Caco-2 (cell line): ENCODE results near the gene DCAF5. TPM values are rescaled to one million over a fixed set of nuclear protein-coding genes. Genes with fewer than 3 reads are reported as not detected.

Source experiments
- Bru-seq: library from RNA; stranded (reverse); fragments of 400-500 nt; gene quantifications from one replicate; lab custom pipeline; 2021; lab: Mats Ljungman, UMichigan
- BruChase-seq, 2 experiments: library from RNA; stranded (reverse); fragments of 400-500 nt; gene quantifications; one replicate each; lab custom pipeline; 2021; lab: Mats Ljungman, UMichigan
- BruUV-seq: library from RNA; stranded (reverse); fragments of 400-500 nt; replicated peaks from 2 replicates; lab custom pipeline; 2021; lab: Mats Ljungman, UMichigan
- CTCF ChIA-PET: fragments of 300-600 bp; sonication (Branson Sonifier 250); formaldehyde crosslinking; loops from one replicate; lab custom pipeline; 2022; ENCODE audit warnings: antibody characterized with exemption; lab: Charles Lee
- POLR2A ChIA-PET: fragments of 300-600 bp; sonication (Branson Sonifier 250); formaldehyde crosslinking; loops from one replicate; lab custom pipeline; 2022; ENCODE audit warnings: antibody characterized with exemption; lab: Charles Lee
- DNase-seq, 2 experiments: peaks; one replicate each; pipeline versions ENCODE4 v3.0.0 to v3.0.0-alpha.2; 2020 to 2022
- H3K27me3 ChIP-seq: replicated peaks from 2 replicates; pipeline ENCODE4 v1.6.0; 2011; ENCODE audit warnings: low read length; ENCODE audit not compliant: control insufficient read depth, insufficient read depth
- H3K36me3 ChIP-seq: 2 replicates; pipeline ENCODE4 v1.5.1; 2011; ENCODE audit warnings: low read length; ENCODE audit not compliant: control insufficient read depth, insufficient read depth
- H3K4me1 ChIP-seq: fragments of 250-450 bp; sonication (Bioruptor Pico); 2 replicates; pipeline ENCODE4 v1.5.1; 2020; ENCODE audit warnings: mild to moderate bottlenecking
- H3K4me3 ChIP-seq: 2 replicates; pipeline ENCODE4 v1.5.1; 2011; ENCODE audit warnings: low read depth, mild to moderate bottlenecking, control low read depth, low read length
- H3K9me3 ChIP-seq: fragments of 250-450 bp; sonication (Bioruptor Pico); 2 replicates; pipeline ENCODE4 v1.5.1; 2020; ENCODE audit warnings: mild to moderate bottlenecking, moderate library complexity
- H3K27ac Mint-ChIP-seq: one replicate; pipeline ENCODE4 v1.8.0; 2022; ENCODE audit warnings: mixed read lengths; ENCODE audit not compliant: unreplicated experiment
- H3K27me3 Mint-ChIP-seq: one replicate; pipeline ENCODE4 v1.8.0; 2022; ENCODE audit warnings: mixed read lengths; ENCODE audit not compliant: insufficient read depth, unreplicated experiment
- H3K36me3 Mint-ChIP-seq: one replicate; pipeline ENCODE4 v1.8.0; 2022; ENCODE audit warnings: mild to moderate bottlenecking, mixed read lengths; ENCODE audit not compliant: insufficient read depth, unreplicated experiment
- H3K4me1 Mint-ChIP-seq: one replicate; pipeline ENCODE4 v1.8.0; 2022; ENCODE audit warnings: low read depth, mixed read lengths; ENCODE audit not compliant: unreplicated experiment
- H3K4me3 Mint-ChIP-seq: one replicate; pipeline ENCODE4 v1.8.0; 2022; ENCODE audit warnings: mild to moderate bottlenecking, moderate library complexity, mixed read lengths; ENCODE audit not compliant: unreplicated experiment
- H3K9me3 Mint-ChIP-seq: one replicate; pipeline ENCODE4 v1.8.0; 2022; ENCODE audit warnings: mixed read lengths; ENCODE audit not compliant: unreplicated experiment
- intact Hi-C: fragments of 100-400 bp; cut with micrococcal nuclease; formaldehyde crosslinking; loops from one replicate; pipeline ENCODE4 v1.10.0; 2022; ENCODE audit not compliant: unreplicated experiment
- long read RNA-seq: library from polyadenylated mRNA; stranded (forward); transcript quantifications from one replicate; pipeline ENCODE4 v2.0.0, GENCODE V29; 2022
- total RNA-seq: library from RNA; stranded (reverse); gene quantifications from 2 replicates; pipeline ENCODE4 v1.2.3, GENCODE V29; 2022
- TF ChIP-seq, protein P1 (sequence below), 2 experiments: fragments of 200-600 bp in 1 of 2; IDR thresholded peaks; 1 replicate in 1 of 2; 2 replicates in 1 of 2; pipeline versions ENCODE4 v1.5.1 to v1.8.0; 2011 to 2022; ENCODE audit warnings: antibody characterized with exemption in 1 of 2, control low read depth in 1 of 2, inconsistent platforms in 1 of 2, low read depth in 1 of 2, low read length in 1 of 2, mild to moderate bottlenecking in 1 of 2, moderate library complexity in 1 of 2; ENCODE audit not compliant: insufficient read depth in 1 of 2, severe bottlenecking in 1 of 2, unreplicated experiment in 1 of 2

The DCAF5 gene, protein sequence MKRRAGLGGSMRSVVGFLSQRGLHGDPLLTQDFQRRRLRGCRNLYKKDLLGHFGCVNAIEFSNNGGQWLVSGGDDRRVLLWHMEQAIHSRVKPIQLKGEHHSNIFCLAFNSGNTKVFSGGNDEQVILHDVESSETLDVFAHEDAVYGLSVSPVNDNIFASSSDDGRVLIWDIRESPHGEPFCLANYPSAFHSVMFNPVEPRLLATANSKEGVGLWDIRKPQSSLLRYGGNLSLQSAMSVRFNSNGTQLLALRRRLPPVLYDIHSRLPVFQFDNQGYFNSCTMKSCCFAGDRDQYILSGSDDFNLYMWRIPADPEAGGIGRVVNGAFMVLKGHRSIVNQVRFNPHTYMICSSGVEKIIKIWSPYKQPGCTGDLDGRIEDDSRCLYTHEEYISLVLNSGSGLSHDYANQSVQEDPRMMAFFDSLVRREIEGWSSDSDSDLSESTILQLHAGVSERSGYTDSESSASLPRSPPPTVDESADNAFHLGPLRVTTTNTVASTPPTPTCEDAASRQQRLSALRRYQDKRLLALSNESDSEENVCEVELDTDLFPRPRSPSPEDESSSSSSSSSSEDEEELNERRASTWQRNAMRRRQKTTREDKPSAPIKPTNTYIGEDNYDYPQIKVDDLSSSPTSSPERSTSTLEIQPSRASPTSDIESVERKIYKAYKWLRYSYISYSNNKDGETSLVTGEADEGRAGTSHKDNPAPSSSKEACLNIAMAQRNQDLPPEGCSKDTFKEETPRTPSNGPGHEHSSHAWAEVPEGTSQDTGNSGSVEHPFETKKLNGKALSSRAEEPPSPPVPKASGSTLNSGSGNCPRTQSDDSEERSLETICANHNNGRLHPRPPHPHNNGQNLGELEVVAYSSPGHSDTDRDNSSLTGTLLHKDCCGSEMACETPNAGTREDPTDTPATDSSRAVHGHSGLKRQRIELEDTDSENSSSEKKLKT
- total RNA-seq (34.8 and 36.8 TPM in 2 replicates), Bru-seq, nascent RNA (percentile 81 among the genes with signal in this experiment), BruChase-seq, experiment 1, labeled RNA remaining after a 2-hour chase (percentile 76 among the genes with signal in this experiment), BruChase-seq, experiment 2, labeled RNA remaining after a 6-hour chase (percentile 69 among the genes with signal in this experiment)
- long read RNA-seq, full-length matches to known transcripts, result 10 of 33 reads
- long read RNA-seq, partial matches to known transcripts, result 2 of 33 reads
- long read RNA-seq, other reads (novel, unspliced or antisense), result 21 of 33 reads

DNA sequence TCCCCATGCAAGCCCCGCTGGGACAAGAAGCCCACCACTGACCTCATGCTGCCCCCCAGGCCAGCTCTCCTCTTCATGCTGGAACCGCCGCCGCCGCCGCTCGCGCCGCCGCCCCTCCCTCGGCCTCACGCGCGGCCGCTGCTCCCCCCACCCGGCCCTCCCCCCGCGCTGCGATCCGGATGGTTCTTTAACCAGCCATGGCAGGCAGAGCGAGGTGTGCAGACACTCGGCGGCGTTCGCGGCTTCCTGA is at the start of gene DCAF5:
Gene DCAF5, minus strand, starts transcription at position 218 of the 250 bp plus-strand sequence. Its CDS starts 141 bp downstream, at position 77.
- Mint-ChIP-seq H3K36me3 (peaks cover 15% of the 10 kb centered on the region), H3K4me1 (peaks cover 12% of the 10 kb centered on the region), H3K4me3 (peak within 1 kb of the TSS; percentile 89), H3K9me3 (no peaks in the 10 kb centered on the region), H3K27me3 (no peaks in the 10 kb centered on the region), H3K27ac (peak within 1 kb of the TSS; percentile 87)
- CTCF ChIA-PET, result interaction anchor here (0.7 to 1.0 kb wide), 3 partner anchors 23 to 135 kb away, joined by 3 read pairs; no protein-coding TSS in a partner anchor
- peak within 1 kb of the TSS; percentile 87 for H3K4me3 ChIP-seq
- BruUV-seq, result no TSS peak
- TF ChIP-seq, protein P1, sequence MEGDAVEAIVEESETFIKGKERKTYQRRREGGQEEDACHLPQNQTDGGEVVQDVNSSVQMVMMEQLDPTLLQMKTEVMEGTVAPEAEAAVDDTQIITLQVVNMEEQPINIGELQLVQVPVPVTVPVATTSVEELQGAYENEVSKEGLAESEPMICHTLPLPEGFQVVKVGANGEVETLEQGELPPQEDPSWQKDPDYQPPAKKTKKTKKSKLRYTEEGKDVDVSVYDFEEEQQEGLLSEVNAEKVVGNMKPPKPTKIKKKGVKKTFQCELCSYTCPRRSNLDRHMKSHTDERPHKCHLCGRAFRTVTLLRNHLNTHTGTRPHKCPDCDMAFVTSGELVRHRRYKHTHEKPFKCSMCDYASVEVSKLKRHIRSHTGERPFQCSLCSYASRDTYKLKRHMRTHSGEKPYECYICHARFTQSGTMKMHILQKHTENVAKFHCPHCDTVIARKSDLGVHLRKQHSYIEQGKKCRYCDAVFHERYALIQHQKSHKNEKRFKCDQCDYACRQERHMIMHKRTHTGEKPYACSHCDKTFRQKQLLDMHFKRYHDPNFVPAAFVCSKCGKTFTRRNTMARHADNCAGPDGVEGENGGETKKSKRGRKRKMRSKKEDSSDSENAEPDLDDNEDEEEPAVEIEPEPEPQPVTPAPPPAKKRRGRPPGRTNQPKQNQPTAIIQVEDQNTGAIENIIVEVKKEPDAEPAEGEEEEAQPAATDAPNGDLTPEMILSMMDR (IDR thresholded peaks at IDR 0.05; ENCODE audit: insufficient read depth in 1 of 2, low read depth in 1 of 2, low read length in 1 of 2, severe bottlenecking in 1 of 2, unreplicated experiment in 1 of 2), result no peak
- POLR2A ChIA-PET, result no interaction called here
- intact Hi-C loops, result loop anchor here (1.0 kb wide), 1 partner anchor 38 kb away; the partner anchor contains the start of gene EXD2
- H3K4me1 ChIP-seq, result 0 out of 2 replicates have a peak, but pooled peaks cover 14% of the 10 kb centered on the region
- H3K27me3 ChIP-seq, result no peaks in the 10 kb centered on the region
- H3K9me3 ChIP-seq, result no peaks in the 10 kb centered on the region
- peak in 1 of 2 experiments; percentile 97 for DNase-seq
- no peaks in the 10 kb centered on the region for H3K36me3 ChIP-seq

DNA sequence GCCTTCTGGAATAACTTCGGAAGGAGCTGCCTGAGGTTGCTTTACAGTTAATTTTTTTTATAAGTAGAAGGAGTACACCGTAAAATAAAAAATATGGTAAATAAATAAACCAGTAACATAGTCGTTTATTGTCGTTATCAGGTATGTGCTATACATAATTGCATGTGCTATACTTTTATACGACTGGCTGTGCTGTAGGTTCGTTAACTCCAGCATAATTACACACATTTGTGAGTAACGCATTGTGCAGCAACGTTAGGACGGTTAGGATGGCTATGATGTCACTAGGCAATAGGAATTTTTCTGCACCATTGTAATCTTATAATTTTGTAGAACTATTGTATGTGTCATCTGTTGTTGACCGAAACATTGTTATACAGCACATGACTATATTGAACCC is 46.9 kb upstream of the DCAF5 start:
- intact Hi-C loops, result no loop called here
- TF ChIP-seq, protein P1 (IDR thresholded peaks at IDR 0.05; ENCODE audit: insufficient read depth in 1 of 2, low read depth in 1 of 2, low read length in 1 of 2, severe bottlenecking in 1 of 2, unreplicated experiment in 1 of 2), result no peak
- no TSS peak for BruUV-seq
- Mint-ChIP-seq H3K27ac (no peak overlapping the region), H3K4me3 (no peak overlapping the region), H3K27me3 (no peaks in the 10 kb centered on the region), H3K36me3 (no peaks in the 10 kb centered on the region), H3K4me1 (peaks cover 4% of the 10 kb centered on the region), H3K9me3 (no peaks in the 10 kb centered on the region)
- no peak for DNase-seq
- POLR2A ChIA-PET, result no interaction called here
- no peaks in the 10 kb centered on the region for H3K9me3 ChIP-seq
- no peak overlapping the region for H3K4me3 ChIP-seq
- CTCF ChIA-PET, result no interaction called here
- H3K27me3 ChIP-seq, result no peaks in the 10 kb centered on the region
- no peaks in the 10 kb centered on the region for H3K36me3 ChIP-seq
- no peaks in the 10 kb centered on the region for H3K4me1 ChIP-seq

DNA sequence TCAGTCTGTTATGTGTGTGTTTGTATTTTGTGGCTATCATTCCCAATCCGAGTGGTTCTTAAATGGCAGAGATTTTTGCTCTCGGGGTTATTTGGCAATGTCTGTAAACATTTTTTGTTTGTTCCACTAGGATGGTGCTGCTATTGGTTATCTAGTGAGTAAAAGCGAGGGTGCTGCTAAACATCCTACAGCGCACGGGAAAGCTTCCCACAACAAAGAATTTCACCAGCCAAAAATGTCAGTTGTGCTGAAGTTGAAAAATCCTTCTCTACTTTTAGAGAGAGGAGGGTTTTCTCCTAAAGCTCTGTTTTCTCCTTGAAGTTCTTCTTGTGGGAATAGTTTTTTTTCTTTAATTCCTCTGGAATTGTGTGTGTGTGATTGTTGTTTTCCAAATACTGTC is 40.8 kb upstream of the DCAF5 start:
- H3K9me3 ChIP-seq, result no peaks in the 10 kb centered on the region
- peaks cover 8% of the 10 kb centered on the region; the same call in 1 of the 2 replicates for H3K4me1 ChIP-seq
- H3K27me3 ChIP-seq, result no peaks in the 10 kb centered on the region
- no peak for DNase-seq
- Mint-ChIP-seq H3K4me1 (peaks cover 4% of the 10 kb centered on the region), H3K4me3 (peak overlapping the region; percentile 9), H3K9me3 (no peaks in the 10 kb centered on the region), H3K27me3 (no peaks in the 10 kb centered on the region), H3K27ac (no peak overlapping the region), H3K36me3 (no peaks in the 10 kb centered on the region)
- ChIA-PET CTCF (no interaction called here), POLR2A (no interaction called here)
- H3K4me3 ChIP-seq, result no peak overlapping the region
- no TSS peak for BruUV-seq
- TF ChIP-seq, protein P1 (IDR thresholded peaks at IDR 0.05; ENCODE audit: insufficient read depth in 1 of 2, low read depth in 1 of 2, low read length in 1 of 2, severe bottlenecking in 1 of 2, unreplicated experiment in 1 of 2), result no peak
- no peaks in the 10 kb centered on the region for H3K36me3 ChIP-seq
- intact Hi-C loops, result no loop called here
